Airway epithelial cell (primary cell): ENCODE data around the gene HTR4. TPM values are rescaled to one million over a fixed set of nuclear protein-coding genes. Genes with fewer than 3 reads are reported as not detected.

Experiments used
- total RNA-seq: library from RNA; depleted of rRNA; stranded (reverse); fragments of >200 nt; gene quantifications from 2 replicates; pipeline ENCODE4 v1.2.3, GENCODE V29; 2015

The HTR4 gene, protein sequence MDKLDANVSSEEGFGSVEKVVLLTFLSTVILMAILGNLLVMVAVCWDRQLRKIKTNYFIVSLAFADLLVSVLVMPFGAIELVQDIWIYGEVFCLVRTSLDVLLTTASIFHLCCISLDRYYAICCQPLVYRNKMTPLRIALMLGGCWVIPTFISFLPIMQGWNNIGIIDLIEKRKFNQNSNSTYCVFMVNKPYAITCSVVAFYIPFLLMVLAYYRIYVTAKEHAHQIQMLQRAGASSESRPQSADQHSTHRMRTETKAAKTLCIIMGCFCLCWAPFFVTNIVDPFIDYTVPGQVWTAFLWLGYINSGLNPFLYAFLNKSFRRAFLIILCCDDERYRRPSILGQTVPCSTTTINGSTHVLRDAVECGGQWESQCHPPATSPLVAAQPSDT
- not detected in 2 replicates for total RNA-seq

DNA sequence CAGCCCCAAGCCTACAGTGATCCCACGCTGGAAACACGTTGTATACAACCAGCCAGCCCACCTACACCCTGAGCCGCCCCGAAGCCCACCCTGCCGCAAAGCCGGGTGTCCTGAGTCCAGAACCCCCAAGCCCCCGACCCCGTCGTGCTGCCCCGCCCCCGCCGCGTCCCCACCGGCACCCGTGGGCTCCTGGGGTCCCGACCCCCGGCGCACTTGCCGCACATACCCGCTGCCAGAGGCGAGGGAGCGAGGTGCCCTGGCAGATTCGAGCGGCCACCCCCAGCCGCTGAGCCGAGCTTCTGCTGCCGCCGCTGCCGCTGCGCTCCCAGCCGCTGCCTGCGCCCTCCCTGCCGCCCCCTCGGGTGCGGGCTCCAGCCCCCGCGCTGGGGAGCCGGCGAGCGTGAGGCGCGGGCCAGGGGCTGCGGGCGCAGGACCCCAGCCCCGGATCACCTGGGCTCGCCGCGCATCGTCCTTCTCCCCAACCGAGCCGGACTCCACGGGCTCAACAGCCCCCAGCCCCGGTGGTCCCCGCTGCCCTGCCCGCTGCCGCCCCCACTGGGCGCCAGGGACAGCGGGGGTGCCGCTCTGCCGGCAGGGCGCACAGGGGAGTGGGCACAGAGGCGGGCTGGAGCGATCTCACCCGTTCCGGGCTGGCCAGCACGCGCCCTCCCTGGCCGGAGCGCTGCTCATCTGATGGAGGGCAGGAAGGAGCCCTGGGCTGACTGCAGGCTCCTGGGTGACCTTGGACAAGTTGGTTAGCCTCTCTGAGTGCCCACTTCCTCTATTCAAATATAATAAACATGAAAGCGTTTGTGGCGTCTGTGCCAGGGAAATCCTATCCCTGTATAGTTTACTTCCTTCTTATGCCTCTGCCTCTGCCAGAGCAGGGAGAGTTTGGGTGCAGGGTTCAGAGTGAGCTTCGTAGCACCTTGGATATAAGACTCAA is at the start of gene HTR4:
Gene HTR4, minus strand, starts transcription at position 692 of the 946 bp plus-strand sequence. CDS start 17,513 bp downstream, outside the sequence.

Other genes with a start within 250 kb of the HTR4 start
- 19.4 and 29.5 TPM in 2 replicates for gene ADRB2, start 172.1 kb upstream of the HTR4 start, total RNA-seq